Large intestine (tissue), 3 donors: ENCODE results near the gene CYTH2. TPM values are rescaled to one million over a fixed set of nuclear protein-coding genes. Genes with fewer than 3 reads are reported as not detected.

Experiments
- DNase-seq, 2 donors: peaks; one replicate each; pipeline versions ENCODE4 v3.0.0 to v3.0.0-alpha.2; 2013
- H3K27ac ChIP-seq: one replicate; pipeline ENCODE4 v1.5.1; 2013; ENCODE audit warnings: low read length
- H3K27me3 ChIP-seq: 2 replicates; pipeline ENCODE4 v1.6.1; 2013; ENCODE audit warnings: low read length; ENCODE audit not compliant: control insufficient read depth, insufficient read depth
- H3K36me3 ChIP-seq: 2 replicates; pipeline ENCODE4 v1.6.1; 2013; ENCODE audit warnings: low read length; ENCODE audit not compliant: control insufficient read depth, insufficient read depth
- H3K4me1 ChIP-seq: one replicate; pipeline ENCODE4 v1.6.1; 2013; ENCODE audit warnings: low read length; ENCODE audit not compliant: control insufficient read depth, insufficient read depth
- H3K4me3 ChIP-seq: one replicate; pipeline ENCODE4 v1.5.1; 2013; ENCODE audit warnings: low read length
- H3K9me3 ChIP-seq: one replicate; pipeline ENCODE4 v1.6.1; 2013; ENCODE audit warnings: mild to moderate bottlenecking, low read depth, low read length, moderate library complexity; ENCODE audit not compliant: control insufficient read depth
- WGBS: methylation state at CpG from one replicate; pipeline ENCODE4 v1.1.5; 2013; ENCODE audit warnings: low lambda C conversion rate; ENCODE audit not compliant: insufficient coverage; 5-methylcytosine and 5-hydroxymethylcytosine counted together
- polyA plus RNA-seq: library from polyadenylated mRNA; unstranded; fragments of 120-200 nt; gene quantifications from one replicate; pipeline ENCODE4 v1.2.1, GENCODE V29; 2013

Gene CYTH2
- polyA plus RNA-seq, 1 donor = 63.8 TPM

DNA sequence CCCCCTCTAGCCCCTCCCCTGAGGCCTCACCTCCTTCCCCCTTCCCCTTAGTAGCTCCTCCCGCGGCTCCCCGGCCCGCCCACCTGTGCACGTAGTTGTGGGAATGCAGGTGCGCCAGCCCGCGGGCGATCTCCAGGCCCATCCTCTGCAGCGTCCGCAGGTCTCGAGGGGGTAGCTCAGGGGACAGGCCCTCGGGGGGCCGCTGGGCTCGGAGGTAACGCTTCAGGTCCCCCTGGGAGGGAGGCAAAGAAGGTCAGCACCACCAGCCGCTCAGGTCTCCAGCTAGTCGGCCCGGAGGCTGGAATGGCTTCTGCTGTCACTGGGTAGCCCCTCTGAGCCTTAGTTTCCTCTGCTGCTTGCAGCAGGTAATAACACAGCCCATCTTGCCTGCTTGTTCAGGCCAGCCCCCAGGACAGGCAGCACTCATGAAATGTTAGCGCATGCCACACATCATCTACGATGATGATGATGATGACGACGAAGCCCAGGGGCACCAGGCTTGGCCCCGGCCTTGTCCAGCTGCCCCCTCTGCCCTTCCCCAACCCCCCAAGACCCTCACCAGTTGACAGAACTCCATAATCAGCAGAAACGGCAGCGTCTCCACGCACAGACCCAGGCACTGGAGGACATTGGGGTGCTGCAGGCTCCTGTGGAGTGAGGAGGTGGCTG, 33.3 kb downstream of the CYTH2 start:
- H3K36me3 ChIP-seq = no peaks in the 10 kb centered on the region
- peak overlapping the region; percentile 55 for H3K4me3 ChIP-seq
- no peaks in the 10 kb centered on the region for H3K9me3 ChIP-seq
- DNase-seq = no peak
- H3K27ac ChIP-seq = peak overlapping the region; percentile 64
- H3K4me1 ChIP-seq = peaks cover 22% of the 10 kb centered on the region
- H3K27me3 ChIP-seq = peaks cover 24% of the 10 kb centered on the region
- WGBS = no CpG with 5 or more reads among the region's 27 CpGs

DNA sequence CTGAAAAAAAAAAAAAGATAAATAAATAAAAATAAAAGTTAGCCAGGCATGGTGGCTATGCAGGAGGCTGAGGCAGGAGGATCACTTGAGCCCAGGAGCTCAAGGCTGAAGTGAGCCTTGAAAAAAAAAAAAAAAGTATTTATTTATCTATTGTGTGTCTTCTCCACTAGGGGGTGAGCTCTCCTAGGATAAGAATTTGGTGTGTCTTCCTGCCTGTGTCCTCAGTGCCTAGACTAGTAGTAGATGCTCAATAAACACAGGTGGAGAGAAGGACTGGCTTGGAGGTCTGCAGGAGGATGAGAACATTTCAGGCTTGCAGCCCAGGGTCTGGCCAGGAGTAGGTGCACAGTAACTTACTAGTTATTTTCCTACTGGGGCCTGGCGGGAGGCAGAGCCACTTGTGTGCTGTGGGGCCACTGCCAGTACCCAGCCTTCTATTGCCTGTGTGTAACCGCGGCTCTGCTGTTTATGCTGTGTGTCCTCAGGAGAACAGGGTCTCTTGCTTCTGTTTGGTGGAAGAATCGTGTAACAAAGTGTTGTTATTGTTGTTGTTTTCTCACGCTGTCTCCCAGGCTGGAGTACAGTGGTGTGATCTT, 37.1 kb downstream of the CYTH2 start:
- no peaks in the 10 kb centered on the region for H3K36me3 ChIP-seq
- no peak overlapping the region for H3K27ac ChIP-seq
- no CpG with 5 or more reads among the region's 5 CpGs for WGBS
- DNase-seq = no peak
- H3K9me3 ChIP-seq = no peaks in the 10 kb centered on the region
- peaks cover 23% of the 10 kb centered on the region for H3K27me3 ChIP-seq
- peaks cover 7% of the 10 kb centered on the region for H3K4me1 ChIP-seq
- H3K4me3 ChIP-seq = no peak overlapping the region

DNA sequence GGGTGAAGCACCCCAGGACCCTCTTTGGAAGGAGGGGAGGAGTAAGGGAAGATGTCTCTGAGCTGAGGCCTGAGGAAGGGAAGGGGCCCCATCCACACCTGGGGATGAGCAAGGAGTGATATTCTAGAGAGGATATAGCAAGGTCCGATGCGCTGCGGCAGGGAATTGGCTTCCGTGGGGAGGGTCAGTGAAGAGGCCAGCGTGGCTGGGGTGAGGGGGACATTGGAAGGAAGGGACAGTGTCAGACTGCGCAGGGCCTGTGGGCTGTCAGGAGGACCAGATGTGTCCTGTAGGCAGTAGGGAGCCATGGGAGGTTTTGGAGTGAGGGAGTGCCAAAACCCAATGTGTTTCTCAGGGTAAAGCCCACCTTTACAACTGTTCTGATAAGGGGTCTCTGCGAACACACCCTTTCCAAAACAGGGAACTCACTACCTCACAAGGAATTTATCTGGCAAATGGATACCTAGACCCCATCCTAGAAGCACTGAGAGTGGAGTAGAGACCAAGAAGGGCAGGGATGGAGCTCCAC, 38.8 kb downstream of the CYTH2 start:
- Histone ChIP-seq H3K27me3 (peaks cover 34% of the 10 kb centered on the region), H3K9me3 (no peaks in the 10 kb centered on the region), H3K4me1 (no peaks in the 10 kb centered on the region), H3K36me3 (no peaks in the 10 kb centered on the region), H3K27ac (no peak overlapping the region), H3K4me3 (no peak overlapping the region)
- WGBS = no CpG with 5 or more reads among the region's 7 CpGs
- no peak for DNase-seq

DNA sequence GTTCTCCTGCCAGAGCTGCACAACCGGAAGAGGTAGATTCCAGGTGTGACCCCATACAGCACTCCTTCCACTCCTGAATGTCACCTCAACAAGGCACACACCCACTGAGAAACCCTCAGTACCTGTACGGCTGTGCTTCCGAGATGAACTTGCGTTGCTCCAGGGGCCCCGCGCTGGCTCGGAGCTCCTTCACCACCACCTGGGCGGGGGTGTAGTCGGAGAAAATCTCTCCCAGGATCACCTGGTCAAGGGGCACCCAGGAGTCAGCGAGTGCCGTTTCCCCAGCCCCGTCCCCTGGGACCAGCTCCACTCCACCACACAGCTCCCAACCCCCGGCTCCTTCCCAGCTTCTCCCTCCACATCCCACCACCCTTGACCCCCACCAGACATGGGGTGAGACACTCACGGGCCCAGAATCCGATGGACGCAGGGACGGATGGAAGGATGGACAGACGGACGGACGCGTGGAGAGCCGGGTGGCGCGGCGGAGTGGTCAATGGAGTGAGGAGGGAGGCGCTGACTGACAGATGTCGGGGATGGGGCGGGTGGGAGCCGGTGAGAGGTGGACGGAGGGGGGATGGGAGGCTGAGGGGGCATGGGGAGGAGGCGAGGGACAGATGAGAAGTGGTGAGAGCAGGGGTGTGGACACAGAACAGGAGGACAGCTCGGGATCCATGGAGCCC, 39.7 kb downstream of the CYTH2 start:
- 78% methylated on average over 7 of the region's 32 CpGs for WGBS
- H3K27me3 ChIP-seq = peaks cover 41% of the 10 kb centered on the region
- no peak overlapping the region for H3K4me3 ChIP-seq
- H3K36me3 ChIP-seq = no peaks in the 10 kb centered on the region
- H3K9me3 ChIP-seq = peaks cover 4% of the 10 kb centered on the region
- peaks cover 5% of the 10 kb centered on the region for H3K4me1 ChIP-seq
- H3K27ac ChIP-seq = no peak overlapping the region
- DNase-seq = no peak

DNA sequence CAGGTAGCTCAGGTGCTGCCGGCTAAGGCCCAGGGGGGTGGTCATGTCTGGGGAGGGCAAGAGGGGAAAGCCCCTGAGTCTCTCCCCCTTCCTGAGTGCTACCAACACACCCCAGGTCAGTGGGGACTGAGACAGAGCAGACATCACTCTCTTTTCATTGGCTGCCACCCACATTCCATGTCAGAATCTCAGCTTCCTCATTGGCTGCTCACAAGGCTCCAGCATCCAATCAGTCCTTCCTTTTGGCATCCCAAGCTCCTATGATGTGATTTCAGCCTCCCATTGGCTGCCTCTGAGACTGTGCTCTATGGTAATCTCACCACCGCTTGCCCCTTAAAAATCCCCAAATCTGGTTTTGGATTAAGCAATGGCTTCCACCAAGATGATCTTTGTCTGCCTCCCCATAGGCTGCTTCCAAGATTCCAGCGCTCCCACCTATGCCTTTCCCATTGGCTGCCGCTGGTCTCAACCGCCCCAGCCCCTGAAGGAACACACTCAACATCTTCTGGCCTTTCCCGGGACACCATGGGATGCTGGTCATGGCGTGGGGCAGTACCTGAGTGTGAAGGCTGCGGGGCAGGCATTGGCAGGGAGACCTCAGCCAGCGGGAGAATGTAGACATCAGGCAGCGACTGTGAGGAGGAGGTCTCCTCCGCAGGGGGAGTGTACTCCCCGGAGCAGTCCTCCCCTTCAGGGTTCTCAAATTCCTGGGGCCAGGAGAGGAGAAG, 40.5 kb downstream of the CYTH2 start:
- Histone ChIP-seq H3K36me3 (no peaks in the 10 kb centered on the region), H3K27me3 (peaks cover 41% of the 10 kb centered on the region), H3K4me3 (no peak overlapping the region), H3K9me3 (peaks cover 4% of the 10 kb centered on the region), H3K4me1 (peaks cover 5% of the 10 kb centered on the region), H3K27ac (no peak overlapping the region)
- DNase-seq = no peak
- no CpG with 5 or more reads among the region's 12 CpGs for WGBS

DNA sequence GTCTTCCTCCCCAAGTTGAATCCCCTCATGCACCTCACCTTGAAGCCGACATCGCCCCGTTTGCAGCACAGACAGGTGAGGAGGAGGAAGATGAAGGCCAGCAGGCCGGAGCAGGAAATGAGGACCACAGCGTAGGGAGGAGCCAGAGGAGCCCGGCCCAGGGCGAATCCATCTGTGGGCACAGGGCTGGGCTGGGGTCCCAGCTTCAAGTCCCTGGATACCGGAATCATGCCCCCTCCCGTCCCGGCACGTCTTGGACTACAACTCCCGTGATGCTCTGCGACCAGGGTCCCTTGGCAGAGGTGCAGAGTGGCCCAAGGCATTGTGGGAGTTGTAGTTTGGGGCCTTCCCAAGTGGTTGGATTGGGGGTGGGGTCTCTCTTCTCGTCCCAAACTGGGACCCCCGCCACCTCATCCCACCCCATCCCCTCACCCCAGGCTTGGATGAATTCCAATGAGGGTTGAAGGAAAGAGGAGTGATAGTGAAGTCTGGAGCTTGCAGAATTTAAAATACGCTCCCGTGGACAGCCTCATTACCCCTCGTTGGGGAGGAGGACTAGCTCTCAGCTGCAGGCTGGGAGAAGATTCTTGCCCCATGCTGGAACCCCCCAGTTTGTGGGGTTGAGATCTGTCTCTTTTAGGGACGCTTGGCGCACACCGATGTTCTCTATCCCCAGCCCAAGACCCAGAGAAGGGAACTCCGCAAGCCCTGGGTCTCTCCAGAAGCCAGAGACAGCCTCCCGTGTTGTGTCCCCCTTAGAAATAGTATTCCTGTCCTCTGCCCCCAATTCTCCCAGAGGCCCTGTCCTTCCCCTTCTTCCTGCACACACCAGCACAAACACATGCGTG, 41.5 kb downstream of the CYTH2 start:
- WGBS = no CpG with 5 or more reads among the region's 24 CpGs
- Histone ChIP-seq H3K4me1 (peaks cover 5% of the 10 kb centered on the region), H3K27me3 (peaks cover 41% of the 10 kb centered on the region), H3K9me3 (peaks cover 4% of the 10 kb centered on the region), H3K27ac (no peak overlapping the region), H3K36me3 (no peaks in the 10 kb centered on the region), H3K4me3 (peak overlapping the region; percentile 17)
- no peak for DNase-seq

DNA sequence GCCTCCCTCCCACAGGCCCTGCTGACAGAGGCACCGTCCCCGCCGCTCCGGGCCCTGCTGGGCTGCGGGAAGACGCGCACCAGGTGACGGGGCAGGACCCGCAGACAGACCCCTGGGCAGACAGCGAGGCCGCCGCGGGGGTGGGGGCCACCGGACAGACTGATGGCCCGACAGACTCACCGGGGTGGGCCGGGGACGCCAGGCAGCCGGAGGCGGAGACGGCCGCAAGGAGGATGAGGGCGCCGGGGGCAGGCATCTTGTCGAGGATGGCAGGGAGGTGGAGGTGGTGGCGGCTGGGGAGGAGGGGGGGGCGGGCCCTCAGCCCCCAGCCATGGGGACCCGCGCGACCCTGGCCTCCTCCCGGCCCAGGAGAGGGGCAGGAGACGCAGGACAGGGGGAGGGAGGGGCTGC, 42.2 kb downstream of the CYTH2 start:
- Histone ChIP-seq H3K4me3 (no peak overlapping the region), H3K36me3 (no peaks in the 10 kb centered on the region), H3K4me1 (peaks cover 5% of the 10 kb centered on the region), H3K9me3 (peaks cover 4% of the 10 kb centered on the region), H3K27ac (no peak overlapping the region), H3K27me3 (peaks cover 41% of the 10 kb centered on the region)
- DNase-seq = no peak
- WGBS = no CpG with 5 or more reads among the region's 32 CpGs

DNA sequence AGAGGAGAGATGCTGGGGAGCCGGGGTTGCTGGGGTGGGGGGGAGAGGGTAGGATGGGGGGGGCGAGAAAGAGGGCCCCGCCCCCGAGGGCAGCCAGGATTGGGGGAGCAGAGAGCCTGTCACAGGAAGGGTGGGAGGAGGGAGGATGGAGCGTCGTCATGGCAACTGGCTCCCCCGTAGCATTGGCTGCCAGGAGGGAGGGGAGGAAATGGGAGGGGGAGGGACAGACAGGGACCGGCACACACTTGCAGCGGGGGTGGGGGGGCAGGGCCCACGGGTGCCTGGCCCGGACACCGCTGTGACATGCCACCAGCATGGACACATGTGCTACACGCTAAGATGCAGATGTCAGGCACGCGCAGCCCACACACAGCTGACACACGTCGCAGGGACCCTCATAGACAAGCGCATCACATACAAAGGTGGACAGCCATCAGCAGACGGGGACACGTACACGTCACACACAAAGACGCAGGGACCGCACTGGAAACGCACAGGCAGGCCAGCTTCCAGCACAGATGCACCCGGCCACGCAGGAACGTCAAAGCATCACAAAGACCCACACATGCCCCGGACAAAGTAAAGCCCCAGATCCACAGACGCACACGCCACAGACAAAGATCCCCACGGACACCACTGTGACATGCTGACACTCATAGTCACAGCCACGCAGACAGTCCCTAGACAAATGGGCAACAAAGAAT, 42.8 kb downstream of the CYTH2 start, which contains the start of gene LMTK3:
Gene LMTK3, minus strand, starts transcription at position 36 of the 704 bp plus-strand sequence. CDS start 259 bp downstream, outside the sequence.
- Histone ChIP-seq H3K9me3 (peaks cover 4% of the 10 kb centered on the region), H3K4me1 (peaks cover 5% of the 10 kb centered on the region), H3K27me3 (peaks cover 41% of the 10 kb centered on the region), H3K27ac (no peak within 1 kb of the TSS), H3K36me3 (no peaks in the 10 kb centered on the region), H3K4me3 (peak within 1 kb of the TSS; percentile 17)
- WGBS = no CpG with 5 or more reads among the region's 32 CpGs
- DNase-seq = peak in 1 of 2 donors; percentile 24
